ENCODE measurements around the gene PUS10.

Gene PUS10

DNA sequence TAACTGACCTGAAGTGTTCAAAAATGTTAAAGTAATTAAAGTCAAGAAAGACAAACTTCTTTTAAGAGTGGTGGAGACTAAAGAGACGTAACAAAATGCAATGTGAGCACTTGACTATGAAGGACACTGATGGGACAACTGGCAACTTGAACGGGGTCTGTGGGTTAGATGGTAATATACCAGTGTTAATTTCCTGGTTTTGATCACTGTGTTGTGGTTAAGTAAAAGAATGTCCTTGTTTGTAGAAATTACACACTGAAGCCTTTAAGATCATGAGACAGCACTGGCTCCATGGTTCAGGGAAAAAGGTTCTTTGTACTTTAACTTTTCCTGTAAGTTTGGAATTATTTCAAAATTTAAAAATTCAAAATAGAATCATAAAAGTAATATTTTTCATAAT lies 78.4 kb downstream of the PUS10 start:
- no peak for ATAC-seq
- TF ChIP-seq RARB (CRISPR knock-in tag; IDR thresholded peaks at IDR 0.05) (no peak), ZNF8 (CRISPR knock-in tag; IDR thresholded peaks at IDR 0.05) (no peak), TCF4 (CRISPR knock-in tag; IDR thresholded peaks at IDR 0.05; ENCODE audit: borderline replicate concordance) (no peak), TOX (CRISPR knock-in tag; IDR thresholded peaks at IDR 0.05; ENCODE audit: borderline replicate concordance) (no peak), ARNTL (CRISPR knock-in tag; IDR thresholded peaks at IDR 0.05; ENCODE audit: borderline replicate concordance, low read depth) (no peak), CREB5 (CRISPR knock-in tag; IDR thresholded peaks at IDR 0.05; ENCODE audit: low read depth) (no peak), ISL1 (CRISPR knock-in tag; IDR thresholded peaks at IDR 0.05) (no peak), OSR1 (CRISPR knock-in tag; IDR thresholded peaks at IDR 0.05) (no peak), ZC3H10 (CRISPR knock-in tag; IDR thresholded peaks at IDR 0.05) (no peak), ZNF70 (CRISPR knock-in tag; IDR thresholded peaks at IDR 0.05) (no peak), CSDC2 (CRISPR knock-in tag; IDR thresholded peaks at IDR 0.05) (no peak), ZFP30 (CRISPR knock-in tag; IDR thresholded peaks at IDR 0.05) (no peak), ZNF565 (CRISPR knock-in tag; conservative IDR thresholded peaks at IDR 0.05; ENCODE audit: low read depth) (no peak), PPARA (CRISPR knock-in tag; IDR thresholded peaks at IDR 0.05; ENCODE audit: borderline replicate concordance) (no peak), ESRRG (CRISPR knock-in tag; IDR thresholded peaks at IDR 0.05) (no peak), GLIS3 (CRISPR knock-in tag; IDR thresholded peaks at IDR 0.05) (no peak)
- TF ChIP-seq, protein P1, sequence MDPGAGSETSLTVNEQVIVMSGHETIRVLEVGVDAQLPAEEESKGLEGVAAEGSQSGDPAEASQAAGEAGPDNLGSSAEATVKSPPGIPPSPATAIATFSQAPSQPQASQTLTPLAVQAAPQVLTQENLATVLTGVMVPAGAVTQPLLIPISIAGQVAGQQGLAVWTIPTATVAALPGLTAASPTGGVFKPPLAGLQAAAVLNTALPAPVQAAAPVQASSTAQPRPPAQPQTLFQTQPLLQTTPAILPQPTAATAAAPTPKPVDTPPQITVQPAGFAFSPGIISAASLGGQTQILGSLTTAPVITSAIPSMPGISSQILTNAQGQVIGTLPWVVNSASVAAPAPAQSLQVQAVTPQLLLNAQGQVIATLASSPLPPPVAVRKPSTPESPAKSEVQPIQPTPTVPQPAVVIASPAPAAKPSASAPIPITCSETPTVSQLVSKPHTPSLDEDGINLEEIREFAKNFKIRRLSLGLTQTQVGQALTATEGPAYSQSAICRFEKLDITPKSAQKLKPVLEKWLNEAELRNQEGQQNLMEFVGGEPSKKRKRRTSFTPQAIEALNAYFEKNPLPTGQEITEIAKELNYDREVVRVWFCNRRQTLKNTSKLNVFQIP (CRISPR knock-in tag; IDR thresholded peaks at IDR 0.05; ENCODE audit: borderline replicate concordance, low read depth): no peak
- TF ChIP-seq, protein P2, sequence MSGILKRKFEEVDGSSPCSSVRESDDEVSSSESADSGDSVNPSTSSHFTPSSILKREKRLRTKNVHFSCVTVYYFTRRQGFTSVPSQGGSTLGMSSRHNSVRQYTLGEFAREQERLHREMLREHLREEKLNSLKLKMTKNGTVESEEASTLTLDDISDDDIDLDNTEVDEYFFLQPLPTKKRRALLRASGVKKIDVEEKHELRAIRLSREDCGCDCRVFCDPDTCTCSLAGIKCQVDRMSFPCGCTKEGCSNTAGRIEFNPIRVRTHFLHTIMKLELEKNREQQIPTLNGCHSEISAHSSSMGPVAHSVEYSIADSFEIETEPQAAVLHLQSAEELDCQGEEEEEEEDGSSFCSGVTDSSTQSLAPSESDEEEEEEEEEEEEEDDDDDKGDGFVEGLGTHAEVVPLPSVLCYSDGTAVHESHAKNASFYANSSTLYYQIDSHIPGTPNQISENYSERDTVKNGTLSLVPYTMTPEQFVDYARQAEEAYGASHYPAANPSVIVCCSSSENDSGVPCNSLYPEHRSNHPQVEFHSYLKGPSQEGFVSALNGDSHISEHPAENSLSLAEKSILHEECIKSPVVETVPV (CRISPR knock-in tag; IDR thresholded peaks at IDR 0.05): no peak
- TF ChIP-seq, protein P3, sequence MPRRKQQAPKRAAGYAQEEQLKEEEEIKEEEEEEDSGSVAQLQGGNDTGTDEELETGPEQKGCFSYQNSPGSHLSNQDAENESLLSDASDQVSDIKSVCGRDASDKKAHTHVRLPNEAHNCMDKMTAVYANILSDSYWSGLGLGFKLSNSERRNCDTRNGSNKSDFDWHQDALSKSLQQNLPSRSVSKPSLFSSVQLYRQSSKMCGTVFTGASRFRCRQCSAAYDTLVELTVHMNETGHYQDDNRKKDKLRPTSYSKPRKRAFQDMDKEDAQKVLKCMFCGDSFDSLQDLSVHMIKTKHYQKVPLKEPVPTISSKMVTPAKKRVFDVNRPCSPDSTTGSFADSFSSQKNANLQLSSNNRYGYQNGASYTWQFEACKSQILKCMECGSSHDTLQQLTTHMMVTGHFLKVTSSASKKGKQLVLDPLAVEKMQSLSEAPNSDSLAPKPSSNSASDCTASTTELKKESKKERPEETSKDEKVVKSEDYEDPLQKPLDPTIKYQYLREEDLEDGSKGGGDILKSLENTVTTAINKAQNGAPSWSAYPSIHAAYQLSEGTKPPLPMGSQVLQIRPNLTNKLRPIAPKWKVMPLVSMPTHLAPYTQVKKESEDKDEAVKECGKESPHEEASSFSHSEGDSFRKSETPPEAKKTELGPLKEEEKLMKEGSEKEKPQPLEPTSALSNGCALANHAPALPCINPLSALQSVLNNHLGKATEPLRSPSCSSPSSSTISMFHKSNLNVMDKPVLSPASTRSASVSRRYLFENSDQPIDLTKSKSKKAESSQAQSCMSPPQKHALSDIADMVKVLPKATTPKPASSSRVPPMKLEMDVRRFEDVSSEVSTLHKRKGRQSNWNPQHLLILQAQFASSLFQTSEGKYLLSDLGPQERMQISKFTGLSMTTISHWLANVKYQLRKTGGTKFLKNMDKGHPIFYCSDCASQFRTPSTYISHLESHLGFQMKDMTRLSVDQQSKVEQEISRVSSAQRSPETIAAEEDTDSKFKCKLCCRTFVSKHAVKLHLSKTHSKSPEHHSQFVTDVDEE (CRISPR knock-in tag; IDR thresholded peaks at IDR 0.05): no peak
- TF ChIP-seq, protein P4, sequence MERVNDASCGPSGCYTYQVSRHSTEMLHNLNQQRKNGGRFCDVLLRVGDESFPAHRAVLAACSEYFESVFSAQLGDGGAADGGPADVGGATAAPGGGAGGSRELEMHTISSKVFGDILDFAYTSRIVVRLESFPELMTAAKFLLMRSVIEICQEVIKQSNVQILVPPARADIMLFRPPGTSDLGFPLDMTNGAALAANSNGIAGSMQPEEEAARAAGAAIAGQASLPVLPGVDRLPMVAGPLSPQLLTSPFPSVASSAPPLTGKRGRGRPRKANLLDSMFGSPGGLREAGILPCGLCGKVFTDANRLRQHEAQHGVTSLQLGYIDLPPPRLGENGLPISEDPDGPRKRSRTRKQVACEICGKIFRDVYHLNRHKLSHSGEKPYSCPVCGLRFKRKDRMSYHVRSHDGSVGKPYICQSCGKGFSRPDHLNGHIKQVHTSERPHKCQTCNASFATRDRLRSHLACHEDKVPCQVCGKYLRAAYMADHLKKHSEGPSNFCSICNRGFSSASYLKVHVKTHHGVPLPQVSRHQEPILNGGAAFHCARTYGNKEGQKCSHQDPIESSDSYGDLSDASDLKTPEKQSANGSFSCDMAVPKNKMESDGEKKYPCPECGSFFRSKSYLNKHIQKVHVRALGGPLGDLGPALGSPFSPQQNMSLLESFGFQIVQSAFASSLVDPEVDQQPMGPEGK (CRISPR knock-in tag; IDR thresholded peaks at IDR 0.05; ENCODE audit: borderline replicate concordance): no peak

DNA sequence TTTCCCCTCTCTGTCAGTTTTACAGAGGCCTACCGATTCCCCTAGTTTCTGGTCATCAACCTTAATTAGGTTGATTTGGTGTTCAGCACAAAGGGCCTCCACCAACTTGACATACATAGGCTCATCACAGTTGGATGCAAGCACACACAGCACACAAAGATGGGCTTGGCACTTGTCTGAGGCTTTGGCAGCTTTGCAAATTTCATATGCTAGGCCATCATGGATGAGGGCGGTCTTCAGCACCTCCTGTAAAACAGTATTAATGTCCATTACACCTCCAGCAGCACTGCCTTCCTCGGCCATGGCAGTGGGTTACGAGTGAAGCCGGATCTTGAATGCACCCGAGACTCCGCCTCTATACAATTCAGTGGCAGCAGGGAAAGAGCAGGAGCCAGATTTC lies 79.8 kb downstream of the PUS10 start:
- TF ChIP-seq SNAI2 (CRISPR knock-in tag; IDR thresholded peaks at IDR 0.05): no peak
- no peak for TF ChIP-seq ESRRG (CRISPR knock-in tag; IDR thresholded peaks at IDR 0.05)
- TF ChIP-seq ZFP3 (CRISPR knock-in tag; IDR thresholded peaks at IDR 0.05): no peak
- TF ChIP-seq ZNF70 (CRISPR knock-in tag; IDR thresholded peaks at IDR 0.05): no peak
- no peak for TF ChIP-seq BACH2 (CRISPR knock-in tag; IDR thresholded peaks at IDR 0.05; ENCODE audit: borderline replicate concordance)
- TF ChIP-seq, protein P4 (CRISPR knock-in tag; IDR thresholded peaks at IDR 0.05; ENCODE audit: borderline replicate concordance): no peak
- no peak for TF ChIP-seq RARB (CRISPR knock-in tag; IDR thresholded peaks at IDR 0.05)
- TF ChIP-seq TCF4 (CRISPR knock-in tag; IDR thresholded peaks at IDR 0.05; ENCODE audit: borderline replicate concordance): no peak
- TF ChIP-seq, protein P3 (CRISPR knock-in tag; IDR thresholded peaks at IDR 0.05): no peak
- no peak for TF ChIP-seq OSR1 (CRISPR knock-in tag; IDR thresholded peaks at IDR 0.05)
- no peak for TF ChIP-seq GLIS3 (CRISPR knock-in tag; IDR thresholded peaks at IDR 0.05)
- TF ChIP-seq ISL1 (CRISPR knock-in tag; IDR thresholded peaks at IDR 0.05): no peak
- ATAC-seq: no peak
